ENCODE data around the gene PTPA. TPM values are rescaled to one million over a fixed set of nuclear protein-coding genes. Genes with fewer than 3 reads are reported as not detected.

Gene PTPA
- total and polyA plus RNA-seq, 9 of the 15 experiments (the other 6 are each of a cell fraction or from before 2014, with no cell fraction given): 1.7 to 121 (median 72.6) TPM

- TF ChIP-seq ZNF277 (CRISPR knock-in tag; IDR thresholded peaks at IDR 0.05; ENCODE audit: borderline replicate concordance) (no peak), DEAF1 (CRISPR knock-in tag; IDR thresholded peaks at IDR 0.05) (no peak), IRF2 (CRISPR knock-in tag; IDR thresholded peaks at IDR 0.05) (no peak)
Measured at GRCh38 chr9:129166623-129167557, 55.7 kb downstream of the PTPA start (continued).

DNA sequence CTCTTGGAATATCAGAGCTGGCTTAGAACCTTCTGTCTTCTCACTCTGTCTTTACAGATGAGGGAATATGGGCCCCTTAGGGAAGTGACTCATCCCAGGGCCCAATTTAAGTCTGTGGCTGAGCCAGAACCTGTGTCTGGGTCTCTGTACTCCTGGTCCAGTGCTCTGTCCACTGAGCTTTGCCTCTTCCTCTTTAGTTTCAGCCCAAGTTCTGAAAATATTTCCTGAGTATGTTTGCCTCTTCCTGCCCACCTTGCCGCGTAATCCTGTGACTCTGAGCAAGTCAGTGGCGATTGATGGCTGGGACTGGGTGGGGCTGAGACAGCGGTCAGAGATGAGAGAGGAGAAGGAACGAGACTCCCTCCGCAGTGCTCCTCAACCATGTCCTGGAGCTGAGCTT, 59.0 kb downstream of the PTPA start:
- Histone ChIP-seq H2AFZ (ENCODE audit: low read depth, low read length) (no peak overlapping the region), H3K4me1 (replicated peaks in 1 of 2; ENCODE audit: control insufficient read depth in 2 of 2, insufficient read depth in 2 of 2, low read length in 2 of 2) (peaks cover 35 to 44% of the 10 kb centered on the region in 2 experiments), H3K4me2 (ENCODE audit: insufficient read depth, low read length) (no peak overlapping the region), H3K4me3 (no peak overlapping the region), H3K27ac (ENCODE audit: extremely low read depth, low read depth, low read length) (no peak overlapping the region), H3K27me3 (ENCODE audit: control insufficient read depth in 2 of 2, insufficient read depth in 2 of 2, low read length in 2 of 2) (peaks cover 8 to 19% of the 10 kb centered on the region in 2 experiments; a peak in 4 of 5 replicates), H4K20me1 (replicated peaks; ENCODE audit: control insufficient read depth, insufficient read depth, low read length) (no peaks in the 10 kb centered on the region), H3K79me2 (ENCODE audit: control insufficient read depth, insufficient read depth, low read length) (no peaks in the 10 kb centered on the region), H3K36me3 (ENCODE audit: control insufficient read depth, insufficient read depth, low read length) (no peaks in the 10 kb centered on the region), H3K9ac (ENCODE audit: insufficient read depth in 1 of 2, low read depth in 2 of 2, low read length in 2 of 2) (no peak overlapping the region; a peak in 1 of 4 replicates), H3K9me3 (replicated peaks; ENCODE audit: control insufficient read depth, insufficient read depth, low read depth, low read length) (no peaks in the 10 kb centered on the region), H3K9me1 (ENCODE audit: control insufficient read depth, insufficient read depth, low read length) (no peaks in the 10 kb centered on the region)
- CTCF ChIA-PET (ENCODE audit: low intra/inter-chr PET ratio): no interaction called here
- 0% methylated on average over 2 of the region's 6 CpGs for WGBS (ENCODE audit: insufficient coverage, low coverage, missing lambda C conversion rate)
- POLR2A ChIA-PET: interaction anchor here (0.7 kb wide), 1 partner anchor 397 kb away, joined by 3 read pairs; no protein-coding TSS in a partner anchor
- DNase-seq (ENCODE audit: extremely low read depth in 1 of 4, low spot score in 3 of 4) (peak in 1 of 4 experiments; percentile 19), ATAC-seq (no peak), FAIRE-seq (no peak)
- in situ Hi-C loops (cut with MboI): loop anchor here (10.0 kb wide), 2 partner anchors 245 to 315 kb away; no protein-coding TSS in a partner anchor
- BruUV-seq (replicated peaks): no TSS peak
- intact Hi-C loops (cut with micrococcal nuclease): loop anchor here (10.0 kb wide), 1 partner anchor 235 kb away; no protein-coding TSS in a partner anchor
- no peak for TF ChIP-seq SRSF9 (IDR thresholded peaks at IDR 0.05; ENCODE audit: borderline replicate concordance, low read depth, low read length)
- TF ChIP-seq ZNF644 (tag; IDR thresholded peaks at IDR 0.05; ENCODE audit: low read depth): no peak
- no peak for TF ChIP-seq HOXB6 (CRISPR knock-in tag; IDR thresholded peaks at IDR 0.05; ENCODE audit: borderline replicate concordance)
- TF ChIP-seq, protein P1, sequence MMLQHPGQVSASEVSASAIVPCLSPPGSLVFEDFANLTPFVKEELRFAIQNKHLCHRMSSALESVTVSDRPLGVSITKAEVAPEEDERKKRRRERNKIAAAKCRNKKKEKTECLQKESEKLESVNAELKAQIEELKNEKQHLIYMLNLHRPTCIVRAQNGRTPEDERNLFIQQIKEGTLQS (IDR thresholded peaks at IDR 0.05): peak; percentile 58; the same call in 1 of the 2 replicates
- TF ChIP-seq, protein P1 (CRISPR knock-in tag; conservative IDR thresholded peaks at IDR 0.05): no peak
- no peak for TF ChIP-seq ZNF134 (CRISPR knock-in tag; conservative IDR thresholded peaks at IDR 0.05)
- TF ChIP-seq FOSL1 (tag; conservative IDR thresholded peaks at IDR 0.05): peak; percentile 61
- TF ChIP-seq BCOR (IDR thresholded peaks at IDR 0.05): peak; percentile 64; the same call in 1 of the 2 replicates
- 0 out of 2 replicates have a peak, but pooled peaks have one; percentile 6 for TF ChIP-seq JUN (IDR thresholded peaks at IDR 0.05; ENCODE audit: borderline replicate concordance, low read depth, low read length)
- TF ChIP-seq JUN (CRISPR knock-in tag; IDR thresholded peaks at IDR 0.05; ENCODE audit: borderline replicate concordance): no peak
- peak; percentile 51 for TF ChIP-seq MEIS2 (IDR thresholded peaks at IDR 0.05; ENCODE audit: partially characterized antibody)
- TF ChIP-seq ZC3H4 (CRISPR knock-in tag; IDR thresholded peaks at IDR 0.05; ENCODE audit: borderline replicate concordance): no peak
- TF ChIP-seq ZNF707 (CRISPR knock-in tag; conservative IDR thresholded peaks at IDR 0.05): no peak
